Fibroblast of upper back skin (primary cell): ENCODE results near the gene NIPAL3.
"Not testable (repeated sequence)": the region's sequence is repeated elsewhere in the genome, so short reads cannot be mapped to it uniquely, and the experiment has no call there.

Experiments used
- DNase-seq: peaks from one replicate; pipeline ENCODE4 v3.0.0-alpha.2; 2013

Gene NIPAL3

DNA sequence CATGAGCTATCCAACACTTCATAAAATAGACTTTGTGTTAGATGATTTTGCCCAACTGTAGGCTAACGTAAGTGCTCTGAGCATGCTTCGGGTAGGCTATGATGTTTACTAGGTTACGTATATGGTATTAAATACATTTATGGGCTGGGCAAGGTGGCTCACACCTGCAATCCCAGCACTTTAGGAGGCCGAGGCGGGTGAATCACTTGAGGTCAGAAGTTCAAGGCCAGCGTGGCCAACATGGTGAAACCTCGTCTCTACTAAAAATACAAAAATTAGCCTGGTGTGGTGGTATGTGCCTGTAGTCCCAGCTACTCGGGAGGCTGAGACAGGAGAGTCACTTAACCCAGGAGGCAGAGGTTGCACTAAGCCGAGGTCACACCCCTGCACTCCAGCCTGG lies 77.3 kb downstream of the NIPAL3 start:
- not testable (repeated sequence) for DNase-seq

DNA sequence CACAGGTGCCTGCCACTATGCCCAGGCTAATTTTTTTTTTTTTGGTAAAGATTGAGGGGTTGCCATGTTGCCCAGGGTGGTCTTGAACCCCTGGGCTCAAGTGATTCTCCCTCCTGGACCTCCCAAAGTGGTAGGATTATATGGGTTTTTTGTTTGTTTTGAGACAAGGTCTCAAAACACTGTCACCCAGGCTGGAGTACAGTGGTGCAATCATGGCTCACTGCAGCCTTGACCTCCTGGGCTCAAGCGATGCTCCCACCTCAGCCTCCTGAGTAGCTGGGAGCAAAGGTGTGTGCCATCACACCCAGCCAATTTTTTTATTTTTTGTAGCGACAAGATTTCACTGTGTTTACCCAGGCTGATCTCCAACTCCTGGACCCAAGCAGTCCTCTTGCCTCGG lies 78.2 kb downstream of the NIPAL3 start:
- DNase-seq: no peak

DNA sequence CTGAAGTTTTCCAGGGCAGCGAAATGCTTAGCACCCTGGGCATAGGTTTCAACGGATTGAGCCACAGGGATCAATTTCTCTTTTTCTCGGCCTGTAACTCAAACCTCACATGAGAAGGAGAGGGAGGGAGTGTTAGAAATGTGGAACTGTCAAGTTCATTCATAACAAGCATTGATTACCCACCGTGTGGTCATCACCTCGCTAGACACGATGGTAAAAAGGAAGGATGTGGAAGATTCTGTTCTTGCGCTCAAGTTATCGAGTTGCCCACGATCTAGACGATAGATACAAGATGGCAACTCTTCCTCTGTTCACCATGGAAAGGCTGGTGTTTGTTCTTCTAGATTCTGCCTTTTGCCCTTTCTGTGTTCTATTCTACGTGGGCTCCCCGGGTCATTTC lies 83.0 kb downstream of the NIPAL3 start:
- DNase-seq: no peak

DNA sequence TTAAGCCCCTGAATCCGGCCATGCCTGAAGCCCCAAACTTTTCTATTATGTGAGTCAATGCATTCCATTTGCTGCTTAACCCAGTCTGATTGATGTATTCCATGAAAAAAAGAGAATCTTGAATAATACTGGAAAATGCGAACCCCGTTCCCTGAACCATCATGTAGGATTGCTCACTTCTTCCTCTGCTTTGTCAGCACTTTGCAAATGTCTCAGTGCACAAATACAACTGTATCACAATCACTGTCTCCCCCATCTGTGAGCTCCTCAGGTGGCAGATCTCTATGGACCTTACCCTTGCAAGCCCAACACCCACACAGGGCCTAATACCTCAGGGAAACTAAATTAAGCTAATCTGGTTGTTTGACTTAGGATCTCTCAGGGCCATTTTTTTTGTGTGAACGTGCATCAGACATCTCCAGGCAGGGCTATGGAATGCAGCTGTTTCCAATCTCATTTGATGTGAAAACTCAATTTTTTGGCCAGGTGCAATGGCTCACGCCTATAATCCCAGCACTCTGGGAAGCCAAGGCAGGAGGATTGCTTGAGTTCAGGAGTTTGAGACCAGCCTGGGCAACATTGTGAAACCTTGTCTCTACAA lies 84.9 kb downstream of the NIPAL3 start:
- no peak for DNase-seq

DNA sequence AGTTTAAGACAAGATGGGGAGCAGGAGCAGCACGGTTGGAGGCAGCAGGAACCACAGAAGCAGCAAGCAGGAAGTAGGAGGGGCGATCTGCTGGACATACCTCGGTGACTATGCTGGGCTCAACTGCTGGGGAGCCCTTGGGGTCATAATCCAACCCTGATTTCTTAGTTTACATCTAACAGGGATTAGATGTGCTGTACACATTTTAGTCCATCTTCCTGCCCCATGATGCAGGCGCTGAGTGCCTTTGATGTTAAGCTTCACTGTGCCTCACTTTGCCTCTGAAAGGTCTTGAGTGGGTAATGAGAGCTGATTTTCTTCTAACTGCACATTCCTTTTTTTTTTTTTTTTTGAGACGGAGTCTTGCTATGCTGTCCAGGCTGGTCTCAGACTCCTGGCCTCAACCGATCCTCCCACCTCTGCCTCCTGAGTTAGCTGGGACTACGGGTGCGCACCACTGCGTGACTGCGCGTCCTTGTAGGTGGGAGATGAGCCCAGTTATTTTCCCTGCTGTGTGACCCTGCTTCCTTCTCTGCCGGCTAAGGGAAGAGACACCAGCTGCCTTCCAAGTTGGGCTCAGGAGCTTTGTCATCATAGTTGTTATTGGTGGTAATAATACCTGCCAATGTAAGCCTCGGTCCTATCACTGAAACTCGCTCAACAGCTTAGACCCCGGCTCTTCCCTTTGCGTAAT lies 85.9 kb downstream of the NIPAL3 start:
- DNase-seq: peak; percentile 17

DNA sequence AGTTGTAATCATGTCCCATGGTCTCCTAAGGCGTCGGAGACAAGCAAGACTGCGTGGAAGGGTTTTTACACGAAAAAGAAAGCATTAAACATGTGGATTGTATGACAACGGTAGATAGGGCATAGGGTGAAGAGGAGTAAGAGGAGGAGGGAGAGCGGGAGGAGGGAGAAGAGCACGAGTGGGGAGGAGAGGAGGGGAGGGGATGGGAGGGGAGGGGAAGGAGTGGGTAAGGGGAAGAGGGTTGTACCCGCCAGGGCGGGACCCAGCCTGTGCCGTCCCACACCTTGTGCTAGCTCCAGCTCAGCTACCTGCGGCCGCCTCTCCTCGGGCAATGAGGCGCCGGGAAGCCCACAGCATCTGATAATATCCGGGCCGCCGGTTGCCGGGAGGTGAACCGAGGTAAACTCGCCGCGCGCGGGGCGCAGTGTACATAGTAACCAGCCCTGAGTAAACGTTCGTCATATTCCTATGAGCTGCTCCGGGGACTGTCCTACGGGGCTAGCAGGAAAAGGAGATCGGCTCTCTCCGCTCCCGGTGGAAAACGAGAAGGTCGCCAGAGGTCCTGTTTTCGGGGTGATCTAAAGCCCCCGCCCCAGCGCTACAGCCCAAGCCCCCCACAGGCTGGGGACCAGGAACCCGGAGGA lies 86.6 kb downstream of the NIPAL3 start:
- peak; percentile 39 for DNase-seq

DNA sequence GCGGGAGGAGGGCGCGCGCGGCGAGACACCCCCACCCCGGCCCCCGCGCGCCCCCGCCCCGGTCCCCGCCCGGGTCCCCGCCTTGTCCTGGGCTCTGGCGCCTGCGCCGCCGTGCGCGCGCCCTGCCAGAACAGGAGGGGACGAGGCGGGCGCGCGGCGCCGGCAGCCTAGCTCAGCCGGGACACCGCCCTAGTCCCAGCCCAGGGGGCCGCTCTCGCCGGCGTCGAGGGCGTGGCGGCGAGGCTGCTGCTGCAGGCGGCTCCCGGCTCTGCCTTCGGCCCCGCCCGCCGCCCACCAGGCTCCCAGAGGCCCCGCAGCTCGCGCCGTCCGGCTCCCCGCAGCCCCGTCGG lies 87.1 kb downstream of the NIPAL3 start, which contains the start of gene RCAN3:
Gene RCAN3, plus strand, starts transcription at position 128 of the 350 bp plus-strand sequence. CDS start 11,537 bp downstream, outside the sequence.
- peak; percentile 78 for DNase-seq

DNA sequence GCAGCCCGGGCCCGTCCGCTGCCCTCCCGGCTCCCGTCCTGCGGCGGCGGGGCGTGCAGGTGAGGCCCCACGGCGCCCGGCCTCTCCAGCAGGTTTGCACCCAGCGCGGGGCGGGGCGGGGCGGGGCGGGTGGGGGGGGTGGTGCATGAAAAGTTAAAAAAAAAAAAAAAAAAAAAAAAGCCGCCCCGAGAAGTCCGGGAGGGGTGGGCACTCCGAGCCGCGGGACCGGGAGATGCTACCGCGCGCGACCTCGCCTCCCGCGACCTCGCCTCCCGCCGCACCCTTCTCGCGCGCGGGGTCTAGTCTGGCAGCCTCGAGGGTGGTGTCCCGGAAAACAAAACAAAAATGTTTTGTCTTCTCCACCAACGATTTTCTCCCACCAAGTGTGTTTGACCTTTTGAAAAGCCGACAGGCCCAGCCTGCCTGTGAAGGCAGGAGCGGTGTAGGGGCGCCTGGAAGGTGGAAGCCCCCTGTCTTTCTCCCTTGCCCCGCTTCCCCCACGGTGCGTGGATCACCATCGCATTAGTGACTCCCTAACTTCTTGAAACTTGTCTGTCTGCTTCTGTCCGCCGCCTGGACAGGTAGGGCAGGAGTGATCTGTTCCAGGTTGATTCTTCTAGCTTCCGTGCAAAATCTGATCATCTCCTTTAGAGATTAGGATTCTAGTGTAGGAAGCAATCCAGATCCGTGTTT lies 87.6 kb downstream of the NIPAL3 start:
- DNase-seq: no peak

DNA sequence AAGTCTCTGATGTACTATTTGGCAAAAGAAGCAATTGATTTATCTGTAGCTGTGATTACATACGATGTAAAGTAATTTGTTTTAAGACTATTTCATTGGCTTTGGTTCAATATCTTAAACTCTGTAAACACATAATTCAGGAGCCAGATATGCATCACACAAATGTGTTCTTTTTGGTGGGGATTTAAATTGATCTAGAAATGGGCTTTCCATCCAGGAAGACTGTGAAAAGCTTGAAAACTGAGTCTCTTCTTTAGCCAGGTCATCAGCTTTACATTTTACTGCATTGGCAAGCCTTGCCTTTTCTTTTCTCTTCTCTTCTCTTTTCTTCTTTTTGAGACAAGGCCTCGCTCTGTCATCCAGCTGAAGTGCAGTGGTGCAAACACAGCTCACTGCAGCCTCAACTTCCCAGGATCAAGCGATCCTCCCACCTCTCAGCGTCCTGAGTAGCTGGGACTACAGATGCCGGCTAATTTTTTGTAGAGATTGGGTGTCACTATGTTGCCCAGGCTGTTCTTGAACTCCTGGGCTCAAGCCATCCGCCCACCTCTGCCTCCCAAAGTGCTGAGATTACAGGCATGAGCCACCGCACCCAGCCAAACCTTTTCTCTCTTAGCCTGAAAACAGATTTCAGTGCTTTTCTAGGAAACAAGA lies 88.4 kb downstream of the NIPAL3 start:
- DNase-seq: no peak

DNA sequence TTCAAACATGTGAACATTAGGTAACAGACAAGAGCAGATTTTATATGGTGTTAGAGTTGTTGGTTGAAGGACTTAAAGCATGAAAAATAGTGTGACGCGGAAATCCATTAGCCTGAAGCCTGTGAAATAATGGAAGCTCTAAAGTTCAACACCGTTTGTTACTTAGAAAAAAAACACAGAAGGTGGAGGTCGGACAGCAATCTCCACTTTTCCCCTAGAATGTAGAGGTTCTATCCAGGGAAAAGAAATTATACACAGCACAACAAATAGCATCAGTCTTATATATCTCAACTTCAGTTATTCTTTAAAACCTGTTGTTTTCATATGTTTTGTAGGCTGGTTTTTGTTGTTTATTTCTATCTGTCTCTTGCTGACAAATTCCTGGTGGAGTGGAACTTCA lies 89.0 kb downstream of the NIPAL3 start:
- DNase-seq: no peak

DNA sequence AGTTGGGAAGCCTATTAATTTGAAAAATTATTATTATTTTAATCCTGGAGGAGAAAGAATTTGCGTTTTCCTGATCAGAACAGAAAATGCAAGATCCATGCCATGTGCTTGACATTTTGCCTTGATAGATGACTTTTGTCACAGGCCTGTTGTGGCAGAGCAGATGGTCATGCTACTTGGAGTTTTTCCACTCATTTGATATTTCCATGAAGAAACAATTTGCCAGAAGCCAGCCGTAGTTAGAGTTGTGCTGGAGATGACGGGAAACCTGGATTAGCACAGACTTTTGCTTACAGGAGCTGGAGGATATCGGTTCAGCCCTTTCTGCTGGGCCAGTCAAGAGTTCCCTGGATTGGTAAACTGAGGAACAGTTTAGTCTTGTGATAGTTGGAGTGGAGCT lies 90.2 kb downstream of the NIPAL3 start:
- no peak for DNase-seq

DNA sequence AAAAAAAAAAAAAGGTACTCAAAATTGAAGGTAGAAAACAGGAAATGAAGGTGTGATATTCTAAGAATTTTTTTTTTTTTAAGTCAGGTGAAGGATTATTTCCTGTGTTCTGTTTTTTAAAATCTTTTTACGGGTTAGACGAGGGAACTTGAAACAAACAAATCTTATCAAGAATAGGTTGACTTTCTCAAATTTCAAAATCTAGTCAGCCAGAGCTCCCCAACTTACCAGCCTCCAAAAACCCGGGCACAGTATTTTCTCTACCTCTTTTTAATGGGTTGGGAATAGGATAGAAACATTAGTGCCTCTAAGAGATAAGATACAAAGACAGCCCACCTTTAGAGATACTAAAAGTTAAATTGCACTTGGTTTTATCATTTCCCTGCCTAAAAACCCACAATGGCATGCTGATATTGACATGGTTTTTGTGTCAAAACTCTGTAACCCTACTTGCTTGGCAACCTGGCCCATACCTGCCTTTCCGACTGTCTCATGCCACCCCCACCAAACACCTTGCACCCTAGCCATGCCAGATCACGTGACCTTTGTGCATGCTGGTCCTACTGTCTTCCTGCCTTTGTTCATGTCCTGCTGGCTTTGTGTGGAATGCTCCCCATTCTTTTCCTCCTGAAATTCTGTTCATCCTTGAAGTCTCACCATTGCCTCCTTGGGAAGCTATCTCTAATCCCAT lies 91.2 kb downstream of the NIPAL3 start:
- DNase-seq: no peak

DNA sequence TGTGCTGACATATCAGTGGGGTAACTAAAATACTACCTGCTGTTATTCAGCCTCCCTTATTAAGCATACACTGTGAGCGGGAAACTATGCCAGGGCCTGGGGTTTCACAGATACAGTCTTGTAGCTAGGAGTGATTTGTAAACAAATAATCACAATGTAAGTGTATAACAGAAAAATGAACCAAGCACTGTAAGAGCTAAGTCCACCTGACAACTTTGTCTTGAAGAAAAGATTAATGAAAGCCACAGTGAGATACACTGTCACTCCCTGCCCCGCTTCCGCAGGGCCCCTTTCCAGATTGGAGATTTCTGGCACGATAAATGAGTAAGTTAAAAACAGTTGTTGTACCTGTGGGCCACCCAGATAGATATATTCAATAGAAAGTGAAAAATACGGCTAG lies 91.8 kb downstream of the NIPAL3 start:
- DNase-seq: no peak

DNA sequence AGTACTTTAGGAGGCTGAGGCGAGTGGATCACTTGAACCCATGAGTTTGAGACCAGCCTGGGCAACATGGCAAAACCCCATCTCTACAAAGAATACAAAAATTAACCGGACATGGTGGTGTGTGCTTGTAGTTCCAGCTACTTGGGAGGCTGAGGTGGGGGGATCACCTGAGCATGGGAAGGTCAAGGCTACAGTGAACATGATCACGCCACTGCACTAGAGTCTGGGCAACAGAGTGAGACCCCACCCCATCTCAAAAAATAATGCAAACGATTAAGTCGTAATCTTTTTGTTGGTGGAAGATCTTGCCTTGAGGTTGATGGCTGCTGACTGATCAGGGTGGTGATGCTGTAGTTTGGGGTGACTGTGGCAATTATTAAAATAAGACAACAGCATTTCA lies 93.3 kb downstream of the NIPAL3 start:
- no peak for DNase-seq

DNA sequence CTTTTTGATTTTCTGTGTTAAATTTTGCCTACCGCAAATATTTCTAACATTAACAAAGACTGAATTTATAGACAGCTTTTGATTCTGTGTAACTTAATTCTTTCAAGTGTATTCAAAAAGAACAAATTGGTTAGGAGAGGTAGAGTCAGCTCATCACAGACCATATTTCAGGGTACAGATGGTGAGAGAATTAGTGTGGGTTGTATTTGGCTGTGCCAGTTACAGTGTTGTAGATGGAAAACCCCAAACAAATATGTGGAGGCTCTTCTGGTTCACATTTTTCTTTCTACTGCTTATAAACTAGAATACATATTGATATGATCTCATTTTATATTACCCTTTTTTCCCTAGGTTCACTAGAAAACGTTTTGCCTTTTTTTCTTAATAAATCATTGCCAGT lies 98.1 kb downstream of the NIPAL3 start:
- DNase-seq: no peak

DNA sequence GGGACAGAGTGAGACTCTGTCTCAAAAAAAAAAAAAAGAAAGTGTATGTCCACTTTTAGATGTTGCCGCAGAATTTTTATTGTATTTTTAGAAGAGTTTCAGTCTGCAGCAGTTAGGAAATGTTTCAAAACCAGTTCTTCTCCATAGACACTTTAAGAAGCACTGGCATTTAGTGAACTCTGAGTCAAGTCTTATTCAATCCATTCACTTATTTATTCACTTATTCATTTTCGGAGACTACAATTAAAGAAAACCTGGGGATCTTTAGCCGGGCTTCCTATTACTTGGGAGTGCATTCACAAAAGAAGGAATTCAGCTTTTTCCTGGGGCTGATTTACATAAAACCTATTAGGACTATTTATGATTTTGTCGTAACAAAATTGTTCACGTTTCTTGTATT lies 99.3 kb downstream of the NIPAL3 start:
- no peak for DNase-seq

DNA sequence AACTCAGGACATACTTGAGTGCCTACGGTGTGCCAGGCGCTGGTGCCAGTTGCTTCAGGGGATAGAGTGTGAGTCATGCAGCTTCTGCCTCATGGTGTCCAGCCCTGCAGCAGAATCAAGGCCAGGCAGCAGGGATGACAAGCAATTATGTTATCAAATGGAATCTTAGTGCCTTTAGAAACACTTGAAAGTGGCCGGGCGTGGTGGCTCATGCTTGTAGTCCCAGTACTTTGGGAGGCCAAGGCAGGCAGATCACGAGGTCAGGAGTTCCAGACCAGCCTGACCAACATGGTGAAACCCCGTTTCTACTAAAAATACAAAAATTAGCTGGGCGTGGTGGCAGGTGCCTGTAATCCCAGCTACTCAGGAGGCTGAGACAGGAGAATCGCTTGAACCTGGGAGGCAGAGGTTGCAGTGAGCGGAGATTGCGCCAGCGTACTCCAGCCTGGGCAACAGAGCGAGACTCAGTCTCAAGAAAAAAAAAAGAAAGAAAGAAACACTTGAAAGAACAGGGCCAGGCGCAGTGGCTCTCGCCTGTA lies 100.1 kb downstream of the NIPAL3 start:
- not testable (repeated sequence) for DNase-seq

DNA sequence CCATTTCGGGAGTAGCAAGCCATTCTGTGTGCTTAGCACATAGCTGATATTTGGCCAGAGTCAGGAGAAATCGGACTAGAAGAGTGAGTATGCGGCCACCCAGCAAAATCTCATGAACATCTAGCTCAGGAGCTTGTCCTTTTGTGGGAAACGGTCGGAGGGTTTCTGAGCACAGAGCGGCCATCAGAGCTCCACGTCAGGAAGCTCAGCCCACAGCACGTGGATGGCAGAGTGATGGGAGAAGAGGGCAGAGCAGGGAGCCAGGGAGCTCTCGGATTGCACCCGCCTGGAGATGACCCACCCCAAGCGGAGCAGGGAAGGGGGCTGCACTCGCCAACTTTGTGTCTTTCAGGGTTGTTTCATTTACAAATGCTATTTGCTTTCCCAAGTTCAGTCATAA lies 100.9 kb downstream of the NIPAL3 start:
- no peak for DNase-seq

DNA sequence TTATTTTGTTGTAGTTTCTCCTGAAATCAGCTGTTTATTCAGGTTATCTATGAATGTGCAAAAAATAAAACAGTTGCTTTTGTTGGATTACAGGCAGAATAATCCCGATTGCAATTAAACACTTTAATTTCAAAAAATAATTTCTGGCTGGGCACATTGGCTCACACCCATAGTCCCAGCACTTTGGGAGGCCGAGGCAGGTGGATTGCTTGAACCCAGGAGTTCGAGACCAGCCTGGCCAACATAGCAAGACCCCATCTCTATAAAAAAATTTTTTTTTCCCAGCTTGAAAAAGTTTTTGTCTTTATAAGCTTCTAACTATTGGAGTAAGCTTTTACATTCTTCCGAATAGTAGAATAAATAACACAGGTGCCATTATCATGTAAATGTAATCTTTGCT lies 102.3 kb downstream of the NIPAL3 start:
- DNase-seq: no peak

DNA sequence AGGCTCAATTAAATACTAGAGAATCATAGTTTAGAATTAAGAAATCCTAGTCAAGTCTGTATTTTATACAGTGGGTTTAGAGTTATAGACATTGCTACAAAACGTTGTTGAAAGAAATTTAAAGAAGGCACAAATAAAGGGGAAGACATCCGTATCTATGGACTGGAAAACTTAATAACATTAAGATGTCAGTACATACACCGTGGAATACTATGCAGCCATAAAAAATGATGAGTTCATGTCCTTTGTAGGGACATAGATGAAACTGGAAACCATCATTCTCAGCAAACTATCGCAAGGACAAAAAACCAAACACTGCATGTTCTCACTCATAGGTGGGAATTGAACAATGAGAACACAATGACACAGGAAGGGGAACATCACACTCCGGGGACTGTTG lies 104.7 kb downstream of the NIPAL3 start:
- not testable (repeated sequence) for DNase-seq
